Pons (tissue), 1 donor: ENCODE measurements around the gene STAM.
"Not testable (repeated sequence)": the region's sequence is repeated elsewhere in the genome, so short reads cannot be mapped to it uniquely, and the experiment has no call there.

Source experiments
- DNase-seq: peaks from one replicate; pipeline ENCODE4 v3.0.0-alpha.2; 2016; ENCODE audit warnings: low spot score

STAM gene

GRCh38 chr10:17675638-17676037, 31.7 kb downstream of the STAM start:
- no peak for DNase-seq

- DNase-seq, result no peak
Observed at GRCh38 chr10:17676919-17677318, 33.0 kb downstream of the STAM start.

GRCh38 chr10:17682236-17682946, 38.4 kb downstream of the STAM start:
- peak; percentile 73 for DNase-seq

- DNase-seq, result no peak
Observed at GRCh38 chr10:17683541-17683940, 39.6 kb downstream of the STAM start.

DNA sequence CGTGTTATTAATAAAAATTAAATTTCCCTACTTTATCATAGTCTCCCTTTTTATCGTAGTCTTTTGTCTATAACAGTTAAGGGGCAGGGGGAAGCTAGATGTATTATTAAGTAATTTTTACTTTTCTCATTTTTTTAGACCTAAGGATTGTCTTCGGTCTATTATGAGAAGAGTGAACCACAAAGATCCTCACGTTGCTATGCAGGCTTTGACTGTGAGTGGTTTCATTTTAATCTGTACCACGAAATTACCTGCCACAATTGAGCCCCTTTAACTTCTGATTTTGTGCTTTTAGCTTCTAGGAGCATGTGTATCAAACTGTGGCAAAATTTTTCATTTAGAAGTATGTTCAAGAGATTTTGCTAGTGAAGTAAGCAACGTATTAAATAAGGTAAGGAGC, 40.6 kb downstream of the STAM start:
- DNase-seq, result no peak

- DNase-seq, result no peak
Observed at GRCh38 chr10:17685233-17685840, 41.4 kb downstream of the STAM start.

DNA sequence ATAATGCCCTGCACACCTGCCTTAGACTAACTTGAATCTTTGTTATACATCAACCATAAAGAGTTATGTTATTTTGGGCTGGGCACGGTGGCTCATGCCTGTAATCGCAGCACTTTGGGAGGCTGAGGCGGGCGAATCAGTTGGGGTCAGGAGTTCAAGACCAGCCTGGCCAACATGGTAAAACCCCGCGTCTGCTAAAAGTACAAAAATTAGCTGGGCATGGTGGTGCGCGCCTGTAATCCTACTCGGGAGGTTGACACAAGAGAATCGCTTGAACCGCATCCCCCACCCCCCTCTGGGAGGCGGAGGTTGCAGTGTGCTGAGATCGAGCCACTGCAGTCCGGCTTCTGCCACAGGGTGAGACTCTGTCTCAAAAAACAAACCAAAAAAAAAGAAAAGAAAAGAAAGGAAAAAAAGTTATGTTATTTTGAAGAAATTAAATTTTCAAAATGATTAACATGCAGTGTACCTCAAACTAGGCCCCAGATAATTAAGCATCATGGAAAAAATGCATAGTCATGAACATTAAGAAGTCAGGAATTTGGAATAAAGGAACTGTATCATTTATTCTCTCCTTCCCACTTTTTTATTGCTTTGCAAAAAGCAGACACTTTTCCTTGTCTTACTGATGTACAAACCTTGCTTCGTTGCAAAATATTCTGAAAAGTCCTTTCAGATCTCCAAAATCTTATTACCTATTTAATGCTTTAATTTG, 43.3 kb downstream of the STAM start:
- DNase-seq, result no peak

DNA sequence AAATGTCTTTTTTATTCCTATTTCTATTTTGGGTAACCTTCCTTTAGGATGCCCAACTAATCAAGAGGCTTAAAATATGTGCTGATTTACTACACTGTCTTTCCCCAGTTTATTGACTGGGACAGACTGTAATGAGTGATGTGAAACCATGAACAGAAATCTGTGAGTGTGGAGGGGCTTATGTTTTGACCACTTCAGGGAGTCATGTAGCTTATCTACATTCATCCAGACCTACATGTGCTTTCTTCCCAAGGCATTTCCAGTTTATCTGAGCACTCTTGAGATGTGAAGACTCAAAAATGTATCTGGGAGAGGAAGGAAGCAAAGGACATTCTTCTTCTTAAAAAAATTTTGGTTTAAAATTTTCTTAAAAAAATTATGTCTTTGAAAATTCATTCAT, 45.2 kb downstream of the STAM start:
- no peak for DNase-seq

DNA sequence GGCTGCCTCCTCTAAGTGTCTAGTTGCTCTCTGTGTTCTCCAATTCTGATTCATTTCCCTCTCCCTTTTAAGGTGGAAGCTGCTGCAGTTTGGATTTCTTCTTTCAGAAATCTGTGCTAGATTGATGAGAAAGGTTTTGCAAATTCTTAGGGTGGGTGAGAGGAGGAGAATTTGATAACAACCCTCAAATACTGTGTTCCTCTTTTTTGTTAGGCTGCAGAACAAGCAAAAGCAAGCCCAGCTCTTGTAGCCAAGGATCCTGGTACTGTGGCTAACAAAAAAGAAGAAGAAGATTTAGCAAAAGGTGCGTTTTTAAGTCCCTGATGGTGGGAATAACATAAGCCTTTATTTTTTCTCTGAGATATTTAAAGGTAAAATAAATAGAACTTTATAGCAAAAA, 49.1 kb downstream of the STAM start:
- DNase-seq, result no peak

- DNase-seq, result no peak
Observed at GRCh38 chr10:17698696-17699095, 54.7 kb downstream of the STAM start.

DNA sequence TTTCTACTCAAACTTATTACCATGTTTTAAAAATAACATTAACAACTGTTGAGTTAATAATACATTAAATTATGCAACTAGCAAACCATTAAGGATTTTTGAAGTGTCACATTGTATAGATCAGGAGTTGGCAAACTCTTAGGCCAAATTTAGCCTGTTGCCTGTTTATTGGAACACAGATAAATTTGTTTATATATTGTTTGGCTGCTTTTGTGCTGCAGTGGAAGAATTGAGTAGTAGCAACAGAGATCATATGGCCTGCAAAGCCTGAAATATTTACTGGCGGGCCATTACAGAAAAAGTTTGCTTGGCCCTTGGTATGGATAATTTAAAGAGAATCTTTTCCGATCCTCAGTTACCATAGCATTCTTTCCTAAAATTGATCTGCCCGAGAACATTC, 57.4 kb downstream of the STAM start:
- no peak for DNase-seq

DNA sequence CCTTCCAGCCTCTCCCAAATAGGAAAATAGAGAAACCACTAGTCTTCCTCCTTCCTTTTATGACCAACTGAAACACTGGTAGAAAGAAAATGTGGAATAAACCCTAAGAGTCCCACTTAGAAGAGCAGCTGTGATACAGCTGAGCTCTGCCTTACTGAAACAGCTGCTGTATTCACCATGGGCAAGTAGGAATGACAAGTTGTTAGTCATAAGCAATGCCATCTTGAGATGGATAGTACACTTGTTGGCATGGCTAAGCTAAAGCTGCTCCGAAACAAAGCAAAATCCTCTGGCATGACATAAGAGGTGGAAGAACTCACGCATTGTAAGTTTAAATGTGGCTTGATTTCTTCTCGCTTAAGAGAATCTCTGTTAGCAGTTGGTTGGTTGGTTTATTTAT, 59.8 kb downstream of the STAM start:
- DNase-seq, result no peak

DNA sequence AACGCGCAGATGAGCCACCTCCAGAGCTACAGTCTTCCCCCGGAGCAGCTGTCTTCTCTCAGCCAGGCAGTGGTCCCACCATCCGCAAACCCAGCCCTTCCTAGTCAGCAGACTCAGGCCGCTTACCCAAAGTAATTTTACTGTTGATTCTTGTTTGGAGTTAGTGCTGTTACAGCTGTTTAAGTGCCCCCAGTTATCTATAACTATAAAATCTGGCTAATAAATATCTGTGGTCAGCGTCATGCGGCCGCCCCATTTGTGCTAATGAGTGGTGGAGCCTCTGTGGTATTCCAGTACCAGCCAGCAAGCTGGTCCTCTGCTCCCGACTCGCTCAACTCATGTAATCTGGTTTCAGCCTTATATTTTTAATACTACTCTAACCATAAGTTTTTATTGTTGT, 64.9 kb downstream of the STAM start:
- DNase-seq, result no peak

DNA sequence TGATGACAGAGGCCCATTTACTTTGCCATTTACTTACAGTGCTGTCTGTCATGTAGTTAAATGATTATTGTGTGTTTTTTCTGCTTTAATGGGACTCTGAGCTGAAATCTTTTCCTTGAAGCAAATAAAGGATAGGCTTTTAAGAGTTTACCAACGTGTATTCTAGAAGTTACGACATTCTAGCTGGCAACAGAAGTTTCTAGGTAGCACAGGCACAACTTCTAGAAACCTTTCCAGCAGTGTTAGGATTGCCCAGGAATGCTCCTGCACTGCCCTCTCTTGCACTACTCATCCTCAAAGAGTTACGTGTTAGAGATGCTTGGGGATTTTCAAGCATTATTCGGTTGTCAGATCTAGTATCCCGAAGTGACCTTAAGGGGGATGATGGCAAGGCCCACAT, 65.5 kb downstream of the STAM start:
- no peak for DNase-seq

DNA sequence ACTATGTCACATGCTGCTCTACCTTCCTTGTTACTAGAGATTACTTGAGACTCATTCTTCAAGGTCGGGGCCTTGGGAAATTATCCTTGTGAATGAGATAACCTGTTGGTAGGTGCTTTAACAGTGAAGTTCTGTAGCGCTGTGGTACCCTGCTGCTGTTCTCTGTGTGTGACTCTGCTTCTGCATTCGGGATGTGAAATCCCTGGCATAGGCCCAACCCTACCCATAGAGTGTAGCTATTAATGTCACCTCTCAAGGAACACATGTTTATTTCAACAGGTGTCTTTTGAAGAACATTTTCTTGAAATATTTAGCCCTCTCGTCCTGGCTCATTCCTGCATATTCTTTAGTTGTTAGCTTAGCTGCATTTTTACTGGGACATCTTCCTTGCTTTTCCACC, 66.2 kb downstream of the STAM start:
- no peak for DNase-seq

- DNase-seq, result no peak
Observed at GRCh38 chr10:17712053-17712452, 68.1 kb downstream of the STAM start.

DNA sequence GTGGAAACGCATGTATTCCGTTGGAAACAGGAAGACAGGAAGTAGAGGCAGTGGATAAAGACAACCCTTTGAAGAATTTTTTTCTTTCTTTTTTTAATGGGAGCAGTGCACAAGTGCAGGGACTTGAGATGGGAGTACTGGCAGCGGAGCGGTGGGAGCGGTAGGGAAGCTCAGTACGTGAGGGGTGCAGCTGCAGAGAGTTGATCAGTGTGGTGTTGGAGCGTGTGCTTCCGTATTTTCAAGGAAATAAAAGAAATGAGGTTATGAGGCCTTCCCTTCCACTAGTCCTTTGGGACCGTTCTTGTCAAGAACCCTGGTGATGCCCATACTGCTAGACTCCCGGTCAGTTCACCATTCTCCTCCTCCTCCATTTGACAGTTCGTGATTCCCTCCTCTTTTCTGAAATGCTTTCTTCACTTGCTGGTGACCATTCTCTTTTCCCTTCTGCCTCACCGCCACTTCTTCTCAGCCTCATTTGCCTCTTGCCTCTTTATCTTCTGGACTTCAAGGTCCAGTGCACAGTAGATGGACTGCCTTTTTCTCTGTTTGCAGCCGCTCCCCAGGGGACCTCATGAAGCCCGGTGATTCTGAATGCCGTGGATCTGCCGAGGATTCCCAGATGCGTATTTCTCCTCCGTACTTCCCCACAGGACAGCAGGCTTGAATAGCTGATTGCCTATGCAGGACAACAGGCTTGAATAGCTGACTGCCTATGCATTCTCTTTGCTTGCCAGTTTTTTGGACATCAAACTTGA, 68.9 kb downstream of the STAM start:
- peak; percentile 30 for DNase-seq

- no peak for DNase-seq
Observed at GRCh38 chr10:17713758-17714157, 69.8 kb downstream of the STAM start.

- no peak for DNase-seq
Observed at GRCh38 chr10:17716161-17716560, 72.2 kb downstream of the STAM start.

DNA sequence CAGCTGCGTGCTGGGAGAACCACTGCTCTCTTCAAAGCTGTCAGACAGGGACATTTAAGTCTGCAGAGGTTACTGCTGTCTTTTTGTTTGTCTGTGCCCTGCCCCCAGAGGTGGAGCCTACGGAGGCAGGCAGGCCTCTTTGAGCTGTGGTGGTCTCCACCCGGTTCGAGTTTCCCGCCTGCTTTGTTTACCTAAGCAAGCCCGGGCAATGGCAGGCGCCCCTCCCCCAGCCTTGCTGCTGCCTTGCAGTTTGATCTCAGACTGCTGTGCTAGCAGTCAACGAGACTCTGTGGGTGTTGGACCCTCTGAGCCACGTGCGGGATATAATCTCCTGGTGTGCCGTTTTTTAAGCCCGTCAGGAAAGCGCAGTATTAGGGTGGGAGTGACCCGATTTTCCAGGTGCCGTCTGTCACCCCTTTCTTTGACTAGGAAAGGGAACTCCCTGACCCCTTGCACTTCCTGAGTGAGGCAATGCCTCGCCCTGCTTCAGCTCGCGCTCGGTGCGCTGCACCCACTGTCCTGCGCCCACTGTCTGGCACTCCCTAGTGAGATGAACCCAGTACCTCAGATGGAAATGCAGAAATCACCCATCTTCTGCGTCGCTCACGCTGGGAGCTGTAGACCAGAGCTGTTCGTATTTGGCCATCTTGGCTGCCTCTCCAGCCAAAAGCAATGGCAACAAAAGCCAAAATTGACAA, 78.5 kb downstream of the STAM start:
- not testable (repeated sequence) for DNase-seq

GRCh38 chr10:17725703-17726102, 81.8 kb downstream of the STAM start:
- DNase-seq, result no peak

- DNase-seq, result no peak
Observed at GRCh38 chr10:17729630-17730029, 85.7 kb downstream of the STAM start.
